KMS-11 (cell line): ENCODE data around the gene SERPINB2.

Experiments
- H2AFZ ChIP-seq: fragments of 200-600 bp; sonication (generic); 2 replicates; pipeline ENCODE4 v1.6.1; 2016; ENCODE audit warnings: antibody characterized with exemption, mixed run types, low read depth
- H3K27ac ChIP-seq: fragments of 200-600 bp; sonication (generic); 2 replicates; pipeline ENCODE4 v1.6.1; 2016; ENCODE audit warnings: mild to moderate bottlenecking, mixed run types
- H3K27me3 ChIP-seq: fragments of 200-600 bp; sonication (generic); 2 replicates; pipeline ENCODE4 v1.6.1; 2017; ENCODE audit warnings: mild to moderate bottlenecking, low read depth, mixed run types, moderate library complexity; ENCODE audit not compliant: insufficient read depth
- H3K36me3 ChIP-seq: fragments of 200-600 bp; sonication (generic); 2 replicates; pipeline ENCODE4 v1.6.1; 2017; ENCODE audit warnings: mild to moderate bottlenecking, mixed run types; ENCODE audit not compliant: insufficient read depth
- H3K4me1 ChIP-seq: fragments of 200-600 bp; sonication (generic); 2 replicates; pipeline ENCODE4 v1.6.1; 2016; ENCODE audit warnings: mild to moderate bottlenecking, low read depth, mixed run types; ENCODE audit not compliant: poor library complexity, severe bottlenecking
- H3K4me2 ChIP-seq: fragments of 200-600 bp; sonication (generic); 2 replicates; pipeline ENCODE4 v1.7.0; 2016; ENCODE audit warnings: mild to moderate bottlenecking, mixed run types
- H3K4me3 ChIP-seq: fragments of 200-600 bp; sonication (generic); IDR thresholded peaks from 2 replicates; pipeline ENCODE4 v1.6.1; 2017; ENCODE audit warnings: low read depth, low read length, mixed read lengths; ENCODE audit not compliant: insufficient read depth
- H3K79me2 ChIP-seq: fragments of 200-600 bp; sonication (generic); 2 replicates; pipeline ENCODE4 v1.6.1; 2016; ENCODE audit warnings: low read depth, mixed run types; ENCODE audit not compliant: insufficient read depth
- H3K9ac ChIP-seq: fragments of 200-600 bp; sonication (generic); 2 replicates; pipeline ENCODE4 v1.6.1; 2016; ENCODE audit warnings: mild to moderate bottlenecking, mixed run types
- H4K20me1 ChIP-seq: fragments of 200-600 bp; sonication (generic); 2 replicates; pipeline ENCODE4 v1.6.1; 2016; ENCODE audit warnings: mild to moderate bottlenecking, mixed run types; ENCODE audit not compliant: insufficient read depth
- CTCF ChIP-seq: fragments of 200-600 bp; sonication (generic); conservative IDR thresholded peaks from 2 replicates; pipeline ENCODE4 v1.6.1; 2017; ENCODE audit warnings: low read depth, mild to moderate bottlenecking, antibody characterized with exemption, low read length, moderate library complexity, mixed read lengths

SERPINB2 gene

GRCh38 chr18:63850020-63850419, 37.5 kb upstream of the SERPINB2 start:
- Histone ChIP-seq H2AFZ (no peak overlapping the region), H3K4me3 (no peak overlapping the region), H3K36me3 (no peaks in the 10 kb centered on the region), H3K4me1 (no peaks in the 10 kb centered on the region), H3K9ac (no peak overlapping the region), H3K27ac (no peak overlapping the region), H3K4me2 (no peak overlapping the region), H4K20me1 (no peaks in the 10 kb centered on the region), H3K27me3 (no peaks in the 10 kb centered on the region), H3K79me2 (no peaks in the 10 kb centered on the region)
- TF ChIP-seq CTCF: peak; percentile 76

DNA sequence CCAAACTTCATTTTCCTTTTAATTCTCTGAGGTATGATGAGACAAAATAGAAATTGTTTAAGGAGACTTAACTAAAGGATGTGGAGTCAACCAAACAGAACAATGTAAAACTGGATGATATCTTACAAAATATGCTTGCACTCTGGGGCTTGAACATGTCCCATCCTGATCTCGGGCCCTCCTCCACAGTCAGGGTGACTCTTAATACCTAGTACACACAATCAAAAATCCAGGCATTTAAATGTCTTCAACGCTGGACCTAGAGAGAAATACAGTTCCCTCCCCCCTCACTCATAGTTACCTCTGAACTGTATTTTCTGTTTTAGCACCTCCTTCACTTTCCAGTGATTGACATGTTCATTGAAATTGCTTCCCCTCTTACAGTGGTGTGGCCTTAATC, 36.9 kb upstream of the SERPINB2 start:
- no peaks in the 10 kb centered on the region for H3K79me2 ChIP-seq
- H4K20me1 ChIP-seq: no peaks in the 10 kb centered on the region
- TF ChIP-seq CTCF: no peak

DNA sequence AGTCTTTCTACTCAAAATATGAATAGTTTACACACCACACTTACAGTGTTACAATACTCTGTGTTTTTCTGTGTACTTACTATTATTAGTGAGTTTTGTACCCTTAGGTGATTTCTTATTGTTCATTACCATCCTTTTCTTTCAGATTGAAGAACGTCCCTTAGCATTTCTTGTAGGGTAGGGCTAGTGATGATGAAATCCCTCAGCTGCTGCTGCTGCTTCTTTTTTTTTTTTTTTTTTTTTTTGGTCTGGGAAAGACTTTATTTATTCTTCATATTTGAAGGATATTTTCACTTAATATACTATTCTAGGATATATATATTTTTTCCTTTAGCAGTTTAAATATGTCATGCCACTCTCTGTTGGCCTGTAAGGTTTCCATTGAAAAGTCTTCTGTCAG, 29.0 kb upstream of the SERPINB2 start:
- Histone ChIP-seq H3K4me1 (no peaks in the 10 kb centered on the region), H3K4me3 (no peak overlapping the region), H3K27ac (no peak overlapping the region), H3K79me2 (no peaks in the 10 kb centered on the region), H3K9ac (no peak overlapping the region), H2AFZ (no peak overlapping the region), H4K20me1 (no peaks in the 10 kb centered on the region), H3K4me2 (no peak overlapping the region), H3K27me3 (no peaks in the 10 kb centered on the region), H3K36me3 (no peaks in the 10 kb centered on the region)
- no peak for TF ChIP-seq CTCF

More for the DNA sequence above, 36.9 kb upstream of the SERPINB2 start:
- Histone ChIP-seq H3K4me3 (no peak overlapping the region), H3K36me3 (no peaks in the 10 kb centered on the region), H3K4me2 (no peak overlapping the region), H3K4me1 (no peaks in the 10 kb centered on the region), H3K27ac (no peak overlapping the region), H2AFZ (no peak overlapping the region), H3K27me3 (no peaks in the 10 kb centered on the region), H3K9ac (no peak overlapping the region)

DNA sequence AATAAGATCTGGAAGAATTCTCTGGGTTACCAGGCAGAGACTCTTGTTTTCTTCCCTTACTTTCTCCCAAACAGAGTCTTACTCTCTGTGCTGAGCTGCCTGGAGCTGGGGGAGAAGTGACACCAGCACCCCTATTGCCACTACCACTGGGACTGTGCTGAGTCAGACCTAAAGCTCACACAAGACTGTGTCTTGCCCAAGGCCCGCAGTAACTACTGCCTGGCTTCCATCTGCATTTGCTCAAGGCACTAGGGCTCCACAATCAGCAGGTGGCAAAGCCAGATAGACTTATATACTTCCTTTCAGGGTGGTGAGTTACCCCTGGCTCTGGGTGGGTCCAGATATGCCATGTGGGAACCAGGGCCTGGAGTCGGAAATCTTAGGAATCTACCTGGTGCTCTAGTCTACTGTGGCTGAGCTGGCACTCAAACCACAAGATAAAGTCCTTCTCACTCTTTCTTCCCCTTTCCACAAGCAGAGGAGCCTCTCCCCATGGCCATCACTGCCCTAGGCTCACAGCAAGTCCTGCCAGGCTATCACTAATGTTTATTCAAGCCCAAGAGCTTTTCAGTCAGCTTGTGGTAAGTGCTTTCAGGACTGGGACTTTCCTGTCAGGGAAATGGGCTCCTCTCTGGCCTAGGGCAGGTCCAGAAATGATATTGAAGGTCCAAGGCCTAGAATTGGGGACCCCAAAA, 27.6 kb upstream of the SERPINB2 start:
- Histone ChIP-seq H3K27ac (no peak overlapping the region), H3K79me2 (no peaks in the 10 kb centered on the region), H3K4me1 (no peaks in the 10 kb centered on the region), H4K20me1 (no peaks in the 10 kb centered on the region), H2AFZ (no peak overlapping the region), H3K27me3 (no peaks in the 10 kb centered on the region), H3K36me3 (no peaks in the 10 kb centered on the region), H3K4me2 (no peak overlapping the region), H3K9ac (no peak overlapping the region), H3K4me3 (no peak overlapping the region)
- TF ChIP-seq CTCF: no peak
